ENCODE measurements around the gene CENATAC.

GRCh38 chr11:119021631-119022030, 23.7 kb downstream of the CENATAC start:
- no peak for TF ChIP-seq CTCF (conservative IDR thresholded peaks at IDR 0.05; ENCODE audit: low read length)
- TF ChIP-seq EZH2phosphoT487 (IDR thresholded peaks at IDR 0.05; ENCODE audit: borderline replicate concordance) = no peak
